Stimulated activated CD8-positive, alpha-beta memory T cell treated with anti-CD3 and anti-CD28 coated beads, Interleukin-12 subunit alpha, Interleukin-12 subunit beta, amount 100 ng/mL, for 1 hour (primary cell): ENCODE measurements around the gene TMEM125.

Source experiments
- DNase-seq: peaks from one replicate; pipeline ENCODE4 v3.0.0-alpha.2; 2020; ENCODE audit warnings: low read depth

Gene TMEM125

GRCh38 chr1:43269627-43270375 lies at the start of gene TMEM125:
Gene TMEM125, plus strand, starts transcription at chr1:43269983. Its CDS starts 2,740 bp downstream, at chr1:43272723.
- no peak for DNase-seq

- DNase-seq: no peak
Observed at GRCh38 chr1:43220905-43221778, 48.6 kb upstream of the TMEM125 start.

GRCh38 chr1:43221797-43222196 lies 48.0 kb upstream of the TMEM125 start:
- no peak for DNase-seq

GRCh38 chr1:43222879-43223278 lies 46.9 kb upstream of the TMEM125 start:
- DNase-seq: no peak

- no peak for DNase-seq
Observed at GRCh38 chr1:43225168-43225567, 44.6 kb upstream of the TMEM125 start.

- DNase-seq: peak; percentile 77
Observed at GRCh38 chr1:43227143-43227764, 42.5 kb upstream of the TMEM125 start.

GRCh38 chr1:43229826-43230780 lies 39.7 kb upstream of the TMEM125 start:
- no peak for DNase-seq

GRCh38 chr1:43232074-43232473 lies 37.7 kb upstream of the TMEM125 start:
- no peak for DNase-seq

- no peak for DNase-seq
Observed at GRCh38 chr1:43232482-43232881, 37.3 kb upstream of the TMEM125 start.

GRCh38 chr1:43233631-43234030 lies 36.2 kb upstream of the TMEM125 start:
- DNase-seq: no peak

GRCh38 chr1:43234267-43234666 lies 35.5 kb upstream of the TMEM125 start:
- DNase-seq: no peak

- DNase-seq: no peak
Observed at GRCh38 chr1:43235040-43235439, 34.7 kb upstream of the TMEM125 start.

GRCh38 chr1:43235451-43236121 lies 34.2 kb upstream of the TMEM125 start:
- no peak for DNase-seq

GRCh38 chr1:43237121-43237520 lies 32.7 kb upstream of the TMEM125 start:
- no peak for DNase-seq

GRCh38 chr1:43238085-43238484 lies 31.7 kb upstream of the TMEM125 start:
- DNase-seq: no peak

- no peak for DNase-seq
Observed at GRCh38 chr1:43238991-43239469, 30.8 kb upstream of the TMEM125 start.

GRCh38 chr1:43239484-43239883 lies 30.3 kb upstream of the TMEM125 start:
- DNase-seq: no peak

- DNase-seq: no peak
Observed at GRCh38 chr1:43241413-43241836, 28.4 kb upstream of the TMEM125 start.

- no peak for DNase-seq
Observed at GRCh38 chr1:43243299-43243698, 26.5 kb upstream of the TMEM125 start.

- no peak for DNase-seq
Observed at GRCh38 chr1:43246466-43247213, 23.1 kb upstream of the TMEM125 start.
